ENCODE data around the gene ST8SIA1. TPM values are rescaled to one million over a fixed set of nuclear protein-coding genes. Genes with fewer than 3 reads are reported as not detected.

Gene ST8SIA1
- total RNA-seq, 1 experiment from 2014 or later: not detected

DNA sequence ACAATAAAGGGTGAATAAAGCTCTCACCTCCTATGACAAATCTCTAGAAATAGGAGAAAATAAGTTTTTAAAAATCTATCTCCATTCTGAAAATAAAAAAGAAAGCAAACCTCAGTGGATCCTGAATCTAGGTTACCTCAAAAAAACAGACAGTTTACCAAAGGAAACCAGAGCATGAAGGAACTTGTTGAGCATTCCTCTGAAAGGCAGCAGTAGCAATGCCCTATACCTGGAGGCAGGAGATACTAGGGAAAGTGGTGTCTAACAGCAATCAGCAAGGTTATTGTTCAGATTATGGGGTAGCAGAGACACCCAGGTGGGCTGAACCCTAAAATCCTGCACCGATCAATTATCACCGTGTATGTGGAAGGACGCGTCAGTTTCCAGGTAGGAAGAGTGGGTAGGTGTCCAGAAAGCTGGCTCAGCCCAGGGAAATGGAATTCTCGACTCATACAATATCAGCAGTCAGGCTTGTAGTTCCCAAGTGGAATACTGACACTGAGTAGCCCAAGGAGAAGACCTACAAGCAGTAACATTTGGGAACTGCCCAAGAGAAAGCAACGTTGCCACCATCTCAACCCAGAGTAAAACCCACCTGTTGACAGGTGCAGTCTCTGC is 128.3 kb downstream of the ST8SIA1 start:
- peaks cover 7% of the 10 kb centered on the region; the same call in 1 of the 2 replicates for H3K27me3 ChIP-seq (ENCODE audit: low read length)
- no peak for TF ChIP-seq EZH2 (IDR thresholded peaks at IDR 0.05; ENCODE audit: low read length, unreplicated experiment)
- TF ChIP-seq, protein P1, sequence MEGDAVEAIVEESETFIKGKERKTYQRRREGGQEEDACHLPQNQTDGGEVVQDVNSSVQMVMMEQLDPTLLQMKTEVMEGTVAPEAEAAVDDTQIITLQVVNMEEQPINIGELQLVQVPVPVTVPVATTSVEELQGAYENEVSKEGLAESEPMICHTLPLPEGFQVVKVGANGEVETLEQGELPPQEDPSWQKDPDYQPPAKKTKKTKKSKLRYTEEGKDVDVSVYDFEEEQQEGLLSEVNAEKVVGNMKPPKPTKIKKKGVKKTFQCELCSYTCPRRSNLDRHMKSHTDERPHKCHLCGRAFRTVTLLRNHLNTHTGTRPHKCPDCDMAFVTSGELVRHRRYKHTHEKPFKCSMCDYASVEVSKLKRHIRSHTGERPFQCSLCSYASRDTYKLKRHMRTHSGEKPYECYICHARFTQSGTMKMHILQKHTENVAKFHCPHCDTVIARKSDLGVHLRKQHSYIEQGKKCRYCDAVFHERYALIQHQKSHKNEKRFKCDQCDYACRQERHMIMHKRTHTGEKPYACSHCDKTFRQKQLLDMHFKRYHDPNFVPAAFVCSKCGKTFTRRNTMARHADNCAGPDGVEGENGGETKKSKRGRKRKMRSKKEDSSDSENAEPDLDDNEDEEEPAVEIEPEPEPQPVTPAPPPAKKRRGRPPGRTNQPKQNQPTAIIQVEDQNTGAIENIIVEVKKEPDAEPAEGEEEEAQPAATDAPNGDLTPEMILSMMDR (conservative IDR thresholded peaks at IDR 0.05; ENCODE audit: low read depth, low read length): no peak
- no peaks in the 10 kb centered on the region for H3K9me3 ChIP-seq (ENCODE audit: low read length)
- ATAC-seq (no peak), DNase-seq (no peak)
- H3K4me1 ChIP-seq (ENCODE audit: insufficient read depth, low read length): no peaks in the 10 kb centered on the region
- H3K9ac ChIP-seq (ENCODE audit: low read length): no peak overlapping the region
- intact Hi-C loops (cut with micrococcal nuclease): no loop called here
- H3F3A ChIP-seq (ENCODE audit: low read length, unreplicated experiment): no peaks in the 10 kb centered on the region
- no peak overlapping the region for H3K27ac ChIP-seq (ENCODE audit: low read length)
- no peaks in the 10 kb centered on the region for H3K79me2 ChIP-seq (ENCODE audit: low read length)
- H3K36me3 ChIP-seq (ENCODE audit: low read depth, low read length): no peaks in the 10 kb centered on the region
- no peak overlapping the region for H3K4me3 ChIP-seq (ENCODE audit: low read length)
- H2AFZ ChIP-seq (ENCODE audit: low read length): no peak overlapping the region
- H3K4me2 ChIP-seq (ENCODE audit: low read length): no peak overlapping the region
- no peaks in the 10 kb centered on the region for H3K9me2 ChIP-seq (replicated peaks; ENCODE audit: low read length)
- POLR2A ChIA-PET (ENCODE audit: unreplicated experiment): no interaction called here
- no peaks in the 10 kb centered on the region for H4K20me1 ChIP-seq (ENCODE audit: low read length)
- CTCF ChIA-PET: no interaction called here
- BruUV-seq (replicated peaks): no TSS peak

DNA sequence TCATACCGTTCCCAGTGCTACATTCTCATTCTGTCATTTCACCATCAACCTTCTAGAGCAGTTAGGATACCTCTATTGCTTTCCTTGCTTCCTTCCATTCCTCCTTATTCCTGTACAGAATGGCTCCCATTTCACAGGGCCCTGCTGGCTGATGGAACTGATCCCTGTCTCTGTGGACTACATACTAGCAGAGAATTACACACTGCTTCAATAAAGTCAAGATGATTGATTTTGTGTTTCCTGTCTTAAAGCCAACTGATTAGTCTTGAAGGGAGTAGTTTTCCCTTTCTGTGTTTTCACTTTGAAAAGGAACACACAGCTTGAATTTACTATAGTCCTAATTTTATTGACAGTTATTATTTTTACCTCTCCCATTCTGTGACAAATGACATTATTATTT is 130.1 kb downstream of the ST8SIA1 start:
- Histone ChIP-seq H3K9ac (ENCODE audit: low read length) (no peak overlapping the region), H3F3A (ENCODE audit: low read length, unreplicated experiment) (no peaks in the 10 kb centered on the region), H3K36me3 (ENCODE audit: low read depth, low read length) (no peaks in the 10 kb centered on the region), H3K27me3 (ENCODE audit: low read length) (peaks cover 12% of the 10 kb centered on the region; the same call in 1 of the 2 replicates), H3K4me1 (ENCODE audit: insufficient read depth, low read length) (no peaks in the 10 kb centered on the region), H3K27ac (ENCODE audit: low read length) (no peak overlapping the region), H3K9me2 (replicated peaks; ENCODE audit: low read length) (no peaks in the 10 kb centered on the region), H3K4me2 (ENCODE audit: low read length) (no peak overlapping the region), H3K9me3 (ENCODE audit: low read length) (no peaks in the 10 kb centered on the region), H4K20me1 (ENCODE audit: low read length) (no peaks in the 10 kb centered on the region), H3K4me3 (ENCODE audit: low read length) (no peak overlapping the region), H3K79me2 (ENCODE audit: low read length) (no peaks in the 10 kb centered on the region), H2AFZ (ENCODE audit: low read length) (no peak overlapping the region)
- DNase-seq (no peak), ATAC-seq (no peak)
- BruUV-seq (replicated peaks): no TSS peak
- intact Hi-C loops (cut with micrococcal nuclease): no loop called here
- CTCF ChIA-PET: no interaction called here
- POLR2A ChIA-PET (ENCODE audit: unreplicated experiment): no interaction called here
- TF ChIP-seq, protein P1 (conservative IDR thresholded peaks at IDR 0.05; ENCODE audit: low read depth, low read length): no peak
- no peak for TF ChIP-seq EZH2phosphoT487 (IDR thresholded peaks at IDR 0.05; ENCODE audit: borderline replicate concordance, low read length)

DNA sequence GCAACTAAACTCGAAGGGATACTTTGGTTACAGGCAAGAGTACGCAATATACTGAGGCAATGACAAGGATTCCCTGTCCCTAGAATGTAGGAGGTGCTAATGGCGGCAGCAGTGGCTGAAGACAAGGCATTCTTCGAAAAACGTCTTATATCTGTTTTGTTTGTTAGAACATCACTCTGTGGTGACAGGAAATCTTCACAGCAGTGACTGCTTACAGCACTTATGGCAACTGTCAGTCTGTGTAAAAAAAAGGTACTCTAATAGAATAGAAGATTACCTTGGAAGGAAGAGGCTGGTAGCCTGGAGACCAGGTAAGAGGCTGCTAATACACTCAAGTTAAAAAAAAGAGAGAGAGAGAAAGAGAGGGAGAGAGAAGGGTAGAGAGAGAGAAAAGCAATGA is 131.7 kb downstream of the ST8SIA1 start:
- Histone ChIP-seq H3K9ac (ENCODE audit: low read length) (no peak overlapping the region), H3K27ac (ENCODE audit: low read length) (no peak overlapping the region), H3K4me3 (ENCODE audit: low read length) (no peak overlapping the region), H4K20me1 (ENCODE audit: low read length) (no peaks in the 10 kb centered on the region), H3K4me2 (ENCODE audit: low read length) (no peak overlapping the region), H3K4me1 (ENCODE audit: insufficient read depth, low read length) (no peaks in the 10 kb centered on the region), H3K36me3 (ENCODE audit: low read depth, low read length) (no peaks in the 10 kb centered on the region), H2AFZ (ENCODE audit: low read length) (no peak overlapping the region), H3K9me2 (replicated peaks; ENCODE audit: low read length) (no peaks in the 10 kb centered on the region), H3K79me2 (ENCODE audit: low read length) (no peaks in the 10 kb centered on the region), H3F3A (ENCODE audit: low read length, unreplicated experiment) (no peaks in the 10 kb centered on the region), H3K27me3 (ENCODE audit: low read length) (peaks cover 12% of the 10 kb centered on the region; the same call in 1 of the 2 replicates), H3K9me3 (ENCODE audit: low read length) (no peaks in the 10 kb centered on the region)
- intact Hi-C loops (cut with micrococcal nuclease): no loop called here
- TF ChIP-seq, protein P1 (conservative IDR thresholded peaks at IDR 0.05; ENCODE audit: low read depth, low read length): no peak
- TF ChIP-seq EZH2phosphoT487 (IDR thresholded peaks at IDR 0.05; ENCODE audit: borderline replicate concordance, low read length) (no peak), EZH2 (IDR thresholded peaks at IDR 0.05; ENCODE audit: low read length, unreplicated experiment) (no peak)
- ATAC-seq (no peak), DNase-seq (no peak)
- ChIA-PET CTCF (no interaction called here), POLR2A (ENCODE audit: unreplicated experiment) (no interaction called here)
- BruUV-seq (replicated peaks): no TSS peak

All from PC-3 (cell line).